Measurements from ENCODE around the gene ALPP. TPM values are rescaled to one million over a fixed set of nuclear protein-coding genes. Genes with fewer than 3 reads are reported as not detected.
"Not testable (repeated sequence)": the region's sequence is repeated elsewhere in the genome, so short reads cannot be mapped to it uniquely, and the experiment has no call there.

The ALPP gene
- total RNA-seq, 1 donor from 2014 or later = not detected

GRCh38 chr2:232363064-232363783 is 15.3 kb upstream of the ALPP start:
- intact Hi-C loops (cut with micrococcal nuclease) = not testable (repeated sequence)

- intact Hi-C loops (cut with micrococcal nuclease) = no loop called here
Observed at GRCh38 chr2:232363784-232364615, 14.6 kb upstream of the ALPP start.

GRCh38 chr2:232364806-232365594 is 13.6 kb upstream of the ALPP start:
- intact Hi-C loops (cut with micrococcal nuclease) = not testable (repeated sequence)

- intact Hi-C loops (cut with micrococcal nuclease) = no loop called here
Observed at GRCh38 chr2:232365621-232366321, 12.8 kb upstream of the ALPP start.

- intact Hi-C loops (cut with micrococcal nuclease) = not testable (repeated sequence)
Observed at GRCh38 chr2:232366461-232366860, 12.1 kb upstream of the ALPP start.

GRCh38 chr2:232367016-232367415 is 11.5 kb upstream of the ALPP start:
- intact Hi-C loops (cut with micrococcal nuclease) = no loop called here

- intact Hi-C loops (cut with micrococcal nuclease) = no loop called here
Observed at GRCh38 chr2:232367591-232368233, 10.8 kb upstream of the ALPP start.

- intact Hi-C loops (cut with micrococcal nuclease) = no loop called here
Observed at GRCh38 chr2:232368311-232368731, 10.2 kb upstream of the ALPP start.

- intact Hi-C loops (cut with micrococcal nuclease) = no loop called here
Observed at GRCh38 chr2:232369126-232369951, 9.2 kb upstream of the ALPP start.

- intact Hi-C loops (cut with micrococcal nuclease) = not testable (repeated sequence)
Observed at GRCh38 chr2:232370007-232370406, 8.5 kb upstream of the ALPP start.

GRCh38 chr2:232372231-232373208 is 6.0 kb upstream of the ALPP start:
- intact Hi-C loops (cut with micrococcal nuclease) = no loop called here

- intact Hi-C loops (cut with micrococcal nuclease) = no loop called here
Observed at GRCh38 chr2:232374356-232374755, 4.2 kb upstream of the ALPP start.

- intact Hi-C loops (cut with micrococcal nuclease) = no loop called here
Observed at GRCh38 chr2:232375164-232375563, 3.4 kb upstream of the ALPP start.

GRCh38 chr2:232376260-232376659 is 2.3 kb upstream of the ALPP start:
- intact Hi-C loops (cut with micrococcal nuclease) = no loop called here

GRCh38 chr2:232376713-232377112 is 1.8 kb upstream of the ALPP start:
- intact Hi-C loops (cut with micrococcal nuclease) = no loop called here

- intact Hi-C loops (cut with micrococcal nuclease) = no loop called here
Observed at GRCh38 chr2:232377319-232377718, 1.2 kb upstream of the ALPP start.

GRCh38 chr2:232377841-232378734 is 463 bp upstream of the ALPP start:
- intact Hi-C loops (cut with micrococcal nuclease) = no loop called here

Measured in T-helper 2 cell treated with Interferon-gamma antibody and Interleukin-4, amounts not matched to agents 100 ng/mL and 5 ng/mL, for 36 hours (primary cell).